ENCODE data around the gene SLC38A3. TPM values are rescaled to one million over a fixed set of nuclear protein-coding genes. Genes with fewer than 3 reads are reported as not detected.

The SLC38A3 gene
- total RNA-seq, 1 experiment from 2014 or later, result 16.8 TPM

DNA sequence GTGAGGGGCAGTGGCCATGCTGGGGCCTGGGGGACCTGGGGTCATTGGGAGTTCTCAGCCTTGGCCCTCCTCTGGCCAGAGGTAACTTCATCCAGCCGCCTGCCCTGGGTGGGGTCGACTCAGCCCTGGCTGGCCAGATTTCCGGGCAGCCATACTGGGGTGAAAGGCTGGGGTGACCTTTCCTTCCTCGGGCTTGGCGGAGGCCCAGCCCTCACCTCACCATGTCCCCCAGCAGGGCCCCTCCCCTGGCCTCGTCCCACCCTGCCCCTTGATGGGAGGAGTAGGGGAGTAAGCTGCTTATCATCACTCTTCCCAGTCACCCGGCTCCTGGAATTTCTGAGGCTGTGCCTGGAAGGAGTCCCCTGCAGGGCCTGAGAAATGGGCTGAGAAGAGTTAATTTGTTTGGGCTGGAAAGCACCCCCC is 44.5 kb upstream of the SLC38A3 start:
- TF ChIP-seq, protein P1, sequence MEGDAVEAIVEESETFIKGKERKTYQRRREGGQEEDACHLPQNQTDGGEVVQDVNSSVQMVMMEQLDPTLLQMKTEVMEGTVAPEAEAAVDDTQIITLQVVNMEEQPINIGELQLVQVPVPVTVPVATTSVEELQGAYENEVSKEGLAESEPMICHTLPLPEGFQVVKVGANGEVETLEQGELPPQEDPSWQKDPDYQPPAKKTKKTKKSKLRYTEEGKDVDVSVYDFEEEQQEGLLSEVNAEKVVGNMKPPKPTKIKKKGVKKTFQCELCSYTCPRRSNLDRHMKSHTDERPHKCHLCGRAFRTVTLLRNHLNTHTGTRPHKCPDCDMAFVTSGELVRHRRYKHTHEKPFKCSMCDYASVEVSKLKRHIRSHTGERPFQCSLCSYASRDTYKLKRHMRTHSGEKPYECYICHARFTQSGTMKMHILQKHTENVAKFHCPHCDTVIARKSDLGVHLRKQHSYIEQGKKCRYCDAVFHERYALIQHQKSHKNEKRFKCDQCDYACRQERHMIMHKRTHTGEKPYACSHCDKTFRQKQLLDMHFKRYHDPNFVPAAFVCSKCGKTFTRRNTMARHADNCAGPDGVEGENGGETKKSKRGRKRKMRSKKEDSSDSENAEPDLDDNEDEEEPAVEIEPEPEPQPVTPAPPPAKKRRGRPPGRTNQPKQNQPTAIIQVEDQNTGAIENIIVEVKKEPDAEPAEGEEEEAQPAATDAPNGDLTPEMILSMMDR (IDR thresholded peaks at IDR 0.05; ENCODE audit: insufficient read depth in 1 of 2, low read depth in 1 of 2, low read length in 1 of 2, severe bottlenecking in 1 of 2, unreplicated experiment in 1 of 2), result no peak
- Mint-ChIP-seq H3K4me3 (ENCODE audit: unreplicated experiment) (no peak overlapping the region), H3K27me3 (ENCODE audit: insufficient read depth, unreplicated experiment) (no peaks in the 10 kb centered on the region), H3K36me3 (ENCODE audit: insufficient read depth, unreplicated experiment) (peaks cover 10% of the 10 kb centered on the region), H3K4me1 (ENCODE audit: low read depth, unreplicated experiment) (peaks cover 19% of the 10 kb centered on the region), H3K27ac (ENCODE audit: unreplicated experiment) (no peak overlapping the region), H3K9me3 (ENCODE audit: unreplicated experiment) (no peaks in the 10 kb centered on the region)
- DNase-seq, result no peak
- no TSS peak for BruUV-seq (replicated peaks)
- Histone ChIP-seq H3K27me3 (replicated peaks; ENCODE audit: control insufficient read depth, insufficient read depth, low read length) (no peaks in the 10 kb centered on the region), H3K4me1 (peaks cover 33% of the 10 kb centered on the region), H3K9me3 (no peaks in the 10 kb centered on the region), H3K4me3 (ENCODE audit: low read depth, low read length) (no peak overlapping the region), H3K36me3 (ENCODE audit: control insufficient read depth, insufficient read depth, low read length) (no peaks in the 10 kb centered on the region)
- POLR2A ChIA-PET, result no interaction called here
- intact Hi-C loops (cut with micrococcal nuclease; ENCODE audit: unreplicated experiment), result no loop called here
- CTCF ChIA-PET, result no interaction called here

DNA sequence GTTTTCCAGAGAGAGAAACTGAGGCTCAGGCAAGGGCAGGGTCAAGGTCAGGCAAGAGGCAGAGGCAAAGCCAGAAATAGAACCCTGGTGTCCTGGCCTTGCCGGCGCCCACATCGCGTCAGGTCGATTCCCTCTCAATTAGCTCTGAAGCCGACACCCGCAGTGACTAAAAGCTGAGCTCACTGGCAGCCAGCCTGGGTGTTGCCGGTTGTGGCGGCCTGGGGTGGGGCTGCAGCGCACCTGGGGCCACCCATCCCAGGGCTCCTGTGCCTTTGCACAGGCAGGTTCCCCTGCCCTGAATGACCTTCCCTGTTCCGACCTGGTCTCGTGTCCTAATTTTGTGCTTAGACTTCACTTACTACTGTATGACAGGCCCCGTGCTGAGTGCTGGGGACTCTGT is 43.8 kb upstream of the SLC38A3 start:
- H3K4me1 ChIP-seq, result peaks cover 34% of the 10 kb centered on the region
- no peaks in the 10 kb centered on the region for H3K36me3 ChIP-seq (ENCODE audit: control insufficient read depth, insufficient read depth, low read length)
- Mint-ChIP-seq H3K27me3 (ENCODE audit: insufficient read depth, unreplicated experiment) (no peaks in the 10 kb centered on the region), H3K36me3 (ENCODE audit: insufficient read depth, unreplicated experiment) (peaks cover 6% of the 10 kb centered on the region), H3K4me1 (ENCODE audit: low read depth, unreplicated experiment) (peaks cover 13% of the 10 kb centered on the region), H3K4me3 (ENCODE audit: unreplicated experiment) (no peak overlapping the region), H3K27ac (ENCODE audit: unreplicated experiment) (no peak overlapping the region), H3K9me3 (ENCODE audit: unreplicated experiment) (no peaks in the 10 kb centered on the region)
- intact Hi-C loops (cut with micrococcal nuclease; ENCODE audit: unreplicated experiment), result no loop called here
- DNase-seq, result no peak
- no peak overlapping the region for H3K4me3 ChIP-seq (ENCODE audit: low read depth, low read length)
- no peaks in the 10 kb centered on the region for H3K27me3 ChIP-seq (replicated peaks; ENCODE audit: control insufficient read depth, insufficient read depth, low read length)
- H3K9me3 ChIP-seq, result no peaks in the 10 kb centered on the region
- TF ChIP-seq, protein P1 (IDR thresholded peaks at IDR 0.05; ENCODE audit: insufficient read depth in 1 of 2, low read depth in 1 of 2, low read length in 1 of 2, severe bottlenecking in 1 of 2, unreplicated experiment in 1 of 2), result no peak
- ChIA-PET POLR2A (no interaction called here), CTCF (no interaction called here)
- no TSS peak for BruUV-seq (replicated peaks)

DNA sequence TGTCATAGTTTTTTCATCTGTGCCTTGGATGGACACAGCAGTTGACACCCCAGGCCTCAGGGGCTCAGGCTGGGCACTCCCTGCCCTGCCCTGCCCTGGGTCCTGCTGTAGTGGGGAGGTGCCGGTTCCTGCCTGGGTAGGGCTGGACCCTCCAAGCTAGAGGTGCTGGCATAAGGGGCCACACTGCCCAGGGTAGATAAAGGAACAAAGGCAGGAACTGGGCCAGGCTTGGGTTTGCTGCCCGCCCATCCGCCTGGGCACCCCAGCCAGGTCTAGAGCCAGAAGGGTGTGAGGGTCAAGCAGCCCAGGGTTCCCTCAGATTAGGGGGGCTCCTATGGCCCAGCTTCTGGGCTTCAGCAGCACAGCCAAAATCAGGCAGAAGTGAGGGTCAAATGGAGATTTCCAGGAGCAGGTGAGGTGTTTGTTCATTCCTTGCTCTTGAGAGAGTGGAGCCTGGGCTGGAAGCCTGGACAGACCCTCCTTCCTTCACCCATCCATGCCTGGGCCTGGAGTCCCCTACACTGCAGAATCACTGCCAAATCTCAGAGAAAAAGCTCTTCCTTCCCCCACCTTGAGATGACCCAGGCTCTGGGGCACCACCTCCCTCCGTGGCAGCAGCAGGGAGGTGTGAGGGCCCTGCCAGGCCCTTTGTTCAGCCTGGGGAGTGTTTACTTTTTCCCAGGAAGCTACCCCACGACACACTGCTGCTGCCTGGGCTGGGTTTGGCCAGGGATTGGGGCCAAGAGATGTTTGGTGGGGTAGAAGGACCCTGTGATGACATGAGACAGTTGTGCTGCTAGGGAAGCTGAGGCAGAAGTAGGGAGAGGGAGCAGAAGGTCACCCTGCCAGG is 42.8 kb upstream of the SLC38A3 start:
- H3K4me3 ChIP-seq (ENCODE audit: low read depth, low read length), result no peak overlapping the region
- TF ChIP-seq, protein P1 (IDR thresholded peaks at IDR 0.05; ENCODE audit: insufficient read depth in 1 of 2, low read depth in 1 of 2, low read length in 1 of 2, severe bottlenecking in 1 of 2, unreplicated experiment in 1 of 2), result no peak
- Mint-ChIP-seq H3K9me3 (ENCODE audit: unreplicated experiment) (no peaks in the 10 kb centered on the region), H3K4me3 (ENCODE audit: unreplicated experiment) (no peak overlapping the region), H3K27me3 (ENCODE audit: insufficient read depth, unreplicated experiment) (no peaks in the 10 kb centered on the region), H3K36me3 (ENCODE audit: insufficient read depth, unreplicated experiment) (peaks cover 4% of the 10 kb centered on the region), H3K4me1 (ENCODE audit: low read depth, unreplicated experiment) (peaks cover 16% of the 10 kb centered on the region), H3K27ac (ENCODE audit: unreplicated experiment) (no peak overlapping the region)
- ChIA-PET POLR2A (no interaction called here), CTCF (no interaction called here)
- peaks cover 34% of the 10 kb centered on the region for H3K4me1 ChIP-seq
- no peak for DNase-seq
- BruUV-seq (replicated peaks), result no TSS peak
- intact Hi-C loops (cut with micrococcal nuclease; ENCODE audit: unreplicated experiment), result no loop called here
- H3K27me3 ChIP-seq (replicated peaks; ENCODE audit: control insufficient read depth, insufficient read depth, low read length), result no peaks in the 10 kb centered on the region
- no peaks in the 10 kb centered on the region for H3K36me3 ChIP-seq (ENCODE audit: control insufficient read depth, insufficient read depth, low read length)
- no peaks in the 10 kb centered on the region for H3K9me3 ChIP-seq
